HTERT RPE-1 (cell line): Measurements from ENCODE around the gene TBRG4.
"Not testable (repeated sequence)": the region's sequence is repeated elsewhere in the genome, so short reads cannot be mapped to it uniquely, and the experiment has no call there.

Experiments
- in situ Hi-C: fragments of 300-500 bp; cut with MboI; formaldehyde crosslinking; loops from 4 replicates; pipeline ENCODE4 v1.14.3; 2020; ENCODE audit warnings: low sequenced_read_pairs

TBRG4 gene

DNA sequence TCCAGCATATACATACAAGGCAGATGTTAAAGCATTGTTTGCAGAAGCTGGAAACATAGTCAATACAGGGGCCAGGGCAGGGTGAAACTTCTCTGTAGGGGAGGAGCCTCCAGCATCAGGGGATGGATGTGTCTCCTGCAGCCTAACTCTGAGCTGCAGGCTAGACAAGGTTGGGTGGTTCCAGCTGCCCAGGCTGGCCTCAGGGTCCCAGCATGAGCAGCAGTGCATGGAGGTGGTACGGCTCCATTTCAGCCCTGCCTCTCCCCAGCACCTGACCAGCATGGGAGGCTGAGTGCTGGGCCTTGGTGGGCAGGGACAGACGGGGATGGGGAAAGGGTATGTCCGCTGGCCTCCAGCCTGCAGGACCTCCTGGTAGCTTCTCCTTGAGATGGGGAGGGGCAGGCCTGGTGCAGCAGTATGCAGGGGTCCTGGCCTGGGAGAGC, 7.4 kb upstream of the TBRG4 start:
- in situ Hi-C loops: no loop called here

DNA sequence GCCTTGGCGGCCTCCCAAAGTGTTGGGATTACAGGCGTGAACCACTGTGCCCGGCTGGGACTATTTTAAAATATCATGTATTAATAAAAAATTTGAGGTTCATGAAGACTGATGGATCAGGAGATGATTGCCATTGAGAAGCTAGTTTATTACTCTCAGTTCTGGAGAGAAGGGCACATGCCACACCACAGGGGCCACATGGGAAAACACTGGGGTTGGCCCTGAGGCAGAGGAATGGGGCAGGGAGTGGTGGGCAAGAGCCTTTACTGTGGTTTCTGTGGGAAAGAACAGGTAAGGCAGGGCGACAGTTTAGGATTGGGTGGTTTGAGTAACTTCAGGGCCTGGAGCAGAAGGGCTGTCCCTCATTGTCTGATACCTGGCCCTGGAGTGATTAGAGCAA, 6.8 kb upstream of the TBRG4 start:
- in situ Hi-C loops: no loop called here

DNA sequence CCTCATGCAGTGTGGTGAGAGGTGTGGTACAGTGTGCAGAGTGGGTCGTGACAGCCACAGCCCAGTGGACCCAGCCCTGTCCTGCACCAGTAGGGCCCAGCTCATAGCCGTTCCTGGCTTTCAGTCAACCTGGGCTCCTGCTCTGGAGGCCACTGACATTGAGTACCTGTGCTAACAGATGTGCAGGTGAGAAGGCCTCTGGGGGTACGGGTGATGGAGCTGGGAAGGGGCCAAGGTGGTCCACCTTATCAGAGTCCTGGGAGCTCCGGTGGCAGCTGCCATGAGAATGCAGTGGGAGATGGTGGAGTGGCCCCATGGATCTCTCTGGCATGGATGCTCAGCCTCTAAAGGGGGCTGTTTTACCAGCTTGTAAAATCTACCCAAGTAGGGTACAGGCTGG, 6.1 kb upstream of the TBRG4 start:
- in situ Hi-C loops: no loop called here

DNA sequence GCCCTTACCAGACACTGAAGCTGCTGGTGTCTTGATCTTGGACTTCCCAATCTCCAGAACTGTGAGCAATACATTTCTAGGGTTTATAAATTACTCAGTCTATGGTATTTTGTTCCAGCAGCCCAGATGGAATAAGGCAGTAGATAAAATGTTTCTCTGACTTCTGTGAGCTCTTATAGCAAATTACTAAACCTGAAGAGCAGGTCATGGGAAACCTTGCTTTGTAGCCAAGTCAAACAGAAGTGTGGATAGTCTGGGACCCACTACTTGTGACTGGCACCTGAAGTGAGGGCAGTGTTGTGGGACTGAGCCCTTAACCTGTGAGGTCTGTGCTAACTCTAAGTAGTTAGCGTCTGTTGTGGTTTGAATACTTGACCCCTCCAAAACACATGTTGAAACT, 4.6 kb upstream of the TBRG4 start:
- in situ Hi-C loops: no loop called here

DNA sequence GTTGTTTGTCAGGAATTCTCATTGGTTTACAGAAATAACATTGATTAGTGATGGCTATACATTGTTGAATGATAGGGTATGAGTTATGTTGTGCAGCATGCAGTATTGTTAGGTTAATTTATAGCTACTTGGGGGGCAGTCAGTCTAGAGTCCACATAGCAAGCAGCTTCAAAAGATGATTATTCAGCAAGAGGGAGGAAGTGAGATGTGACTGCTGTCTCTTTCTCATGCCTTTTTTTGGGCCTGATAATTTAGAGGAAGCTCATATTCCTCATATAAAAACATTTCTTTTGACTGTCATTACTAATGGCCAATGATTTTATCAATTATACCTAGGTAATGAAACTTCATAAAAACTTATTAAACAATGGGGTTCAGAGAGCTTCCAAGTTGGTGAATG, 3.4 kb upstream of the TBRG4 start:
- in situ Hi-C loops: no loop called here

DNA sequence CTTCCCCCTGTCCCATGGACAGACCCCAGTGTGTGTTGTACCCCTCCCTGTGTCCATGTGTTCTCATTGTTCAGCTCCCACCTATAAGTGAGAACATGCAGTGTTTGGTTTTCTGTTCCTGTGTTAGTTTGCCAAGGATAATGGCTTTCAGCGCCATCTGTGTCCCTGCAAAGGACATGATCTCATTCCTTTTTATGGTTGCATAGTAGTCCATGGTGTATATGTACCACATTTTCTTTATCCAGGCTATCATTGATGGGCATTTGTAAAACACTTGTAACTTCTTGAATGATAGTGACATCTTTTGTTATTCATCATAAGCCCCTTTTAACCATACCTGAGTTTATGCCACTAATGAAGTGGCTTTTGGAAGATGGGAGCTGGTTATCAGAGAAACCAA, 2.8 kb upstream of the TBRG4 start:
- in situ Hi-C loops: not testable (repeated sequence)

DNA sequence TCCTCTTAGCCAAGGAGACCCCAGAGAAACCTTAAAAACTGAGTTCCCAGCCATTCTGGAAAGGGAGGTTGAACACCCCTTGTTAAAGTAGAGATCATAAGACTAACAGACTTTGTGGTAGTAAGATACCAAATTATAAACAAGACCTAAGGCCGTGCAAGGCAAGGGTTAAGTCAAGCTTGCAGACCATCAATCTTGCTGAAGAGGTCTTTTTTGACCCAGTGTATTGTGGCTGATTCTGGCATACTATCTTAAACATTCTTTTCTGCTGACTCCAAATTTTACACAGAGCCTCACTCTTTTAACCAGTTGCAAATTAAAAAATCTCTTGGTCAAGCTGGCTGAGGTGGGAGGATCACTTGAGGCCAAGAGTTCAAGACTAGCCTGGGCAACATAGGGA, 1.2 kb upstream of the TBRG4 start:
- in situ Hi-C loops: no loop called here

DNA sequence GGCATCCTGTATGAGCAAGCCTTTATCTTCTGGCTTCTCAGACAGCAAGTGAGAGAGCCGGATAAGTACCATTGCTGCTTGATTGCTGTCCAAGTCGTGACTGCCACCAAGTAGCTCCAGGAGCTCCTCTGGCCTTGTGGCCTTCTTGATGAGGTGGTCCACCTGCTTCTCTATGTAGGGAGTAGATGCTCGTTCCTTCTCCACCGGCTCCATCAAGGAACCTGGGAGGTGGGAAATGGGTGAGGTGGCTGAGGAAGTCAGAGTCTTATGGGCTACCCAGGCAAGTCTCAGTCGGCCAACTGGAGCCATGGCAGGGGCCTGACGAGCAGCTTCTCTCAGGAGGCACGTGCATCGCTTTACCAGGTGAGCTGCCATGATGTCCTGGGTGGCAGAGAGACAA, 2.6 kb downstream of the TBRG4 start:
- in situ Hi-C loops: no loop called here

DNA sequence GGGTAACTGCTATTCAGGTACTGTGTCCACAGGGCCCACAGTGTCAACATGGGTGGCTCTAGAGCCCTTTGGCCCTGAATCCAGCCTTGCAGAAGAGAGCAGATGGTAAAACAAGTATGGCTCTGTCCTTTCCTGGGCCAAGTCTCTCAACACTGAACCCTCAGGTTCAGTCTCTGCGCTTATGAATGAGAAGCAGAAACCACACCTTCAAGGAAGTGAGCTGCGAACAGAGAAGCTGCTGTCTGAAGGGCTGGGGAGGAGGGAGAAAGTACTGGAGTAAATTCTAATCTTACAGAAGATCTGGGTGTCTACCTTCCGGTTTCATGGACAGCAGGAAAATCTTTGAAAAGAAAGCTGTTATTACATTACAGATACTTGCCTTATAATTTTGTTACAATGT, 4.1 kb downstream of the TBRG4 start:
- in situ Hi-C loops: no loop called here

DNA sequence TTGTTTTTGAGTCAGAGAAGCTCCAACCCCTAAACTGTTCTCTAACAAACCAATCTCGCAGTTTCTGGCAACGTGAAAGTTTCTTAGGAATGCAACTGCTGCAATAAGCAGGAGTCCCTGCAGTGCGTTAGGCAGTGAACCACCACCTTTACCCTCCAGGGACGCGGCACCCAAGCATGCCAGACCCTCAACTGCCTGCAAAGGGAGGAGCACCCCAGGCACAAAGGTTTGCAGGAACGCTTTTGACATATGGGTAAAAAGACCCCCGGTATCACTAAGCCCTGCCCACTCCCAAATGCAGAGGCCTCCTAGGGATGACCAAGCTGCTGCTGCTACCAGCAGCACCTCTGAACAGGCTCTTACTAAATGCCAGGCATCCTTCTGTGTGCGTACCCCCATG, 4.7 kb downstream of the TBRG4 start:
- in situ Hi-C loops: no loop called here

DNA sequence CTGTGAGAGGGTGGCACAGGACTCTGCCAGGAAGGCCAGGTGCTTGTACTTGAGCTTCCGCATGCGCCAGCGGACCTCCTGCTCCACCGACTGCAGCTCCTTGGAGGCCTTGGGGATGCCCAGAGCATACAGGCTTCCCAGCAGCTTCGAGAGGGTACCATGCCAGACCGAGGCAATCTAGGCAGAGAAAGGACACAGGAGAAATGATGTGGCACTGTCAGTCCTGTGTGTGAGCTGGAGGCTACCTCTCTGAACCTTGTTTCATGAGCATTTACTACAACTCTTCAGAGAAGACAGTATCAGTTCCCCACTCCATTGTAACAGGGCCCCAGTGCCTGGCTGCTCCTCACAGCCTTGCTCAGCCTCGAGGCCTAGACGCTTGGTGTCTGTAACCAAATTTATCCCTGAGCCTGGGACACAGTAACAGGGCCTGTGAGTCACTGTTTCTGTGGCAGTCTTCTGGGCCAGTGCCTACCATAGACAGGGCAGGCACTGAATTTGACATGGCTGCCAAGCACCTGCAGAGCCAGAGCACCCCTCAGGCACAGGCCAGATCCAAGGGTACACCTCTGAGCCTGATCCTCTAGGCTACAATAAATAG, 5.8 kb downstream of the TBRG4 start:
- in situ Hi-C loops: no loop called here

DNA sequence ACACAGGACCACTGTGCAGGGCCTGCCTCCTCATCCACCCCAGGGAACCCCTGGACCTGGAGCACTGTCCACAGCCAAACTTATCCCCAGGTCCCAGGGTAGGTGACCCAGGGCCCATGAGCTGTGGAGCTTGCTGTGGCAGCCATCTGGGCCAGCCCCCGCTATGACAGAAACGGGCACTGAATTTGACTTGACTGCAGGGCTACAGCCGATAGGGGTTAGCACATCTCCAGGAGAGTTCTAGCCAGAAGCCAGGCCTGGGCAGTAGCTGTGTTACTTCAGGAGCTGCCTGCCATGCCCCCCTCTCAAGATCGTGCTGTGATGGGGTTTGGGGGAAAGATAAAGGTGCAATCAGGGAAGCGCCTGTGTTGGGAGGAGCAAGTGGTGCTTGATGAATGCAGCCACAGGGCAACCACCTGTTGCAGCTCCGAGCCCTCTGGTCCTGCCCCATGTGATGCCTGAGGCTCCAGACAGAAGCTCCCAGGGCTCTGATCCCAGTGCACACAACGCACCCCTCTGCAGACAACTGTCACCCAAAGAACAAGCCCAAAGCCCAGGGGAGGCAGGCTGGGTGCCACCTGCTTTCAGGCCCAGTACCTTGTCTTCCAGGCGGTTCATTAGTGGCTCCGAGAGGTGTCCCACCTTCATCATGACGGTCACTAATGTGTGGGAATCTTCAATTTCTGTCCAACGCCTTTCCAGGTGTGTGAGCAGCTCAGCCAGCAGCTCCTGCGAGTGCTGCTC, 6.5 kb downstream of the TBRG4 start:
- in situ Hi-C loops: no loop called here

DNA sequence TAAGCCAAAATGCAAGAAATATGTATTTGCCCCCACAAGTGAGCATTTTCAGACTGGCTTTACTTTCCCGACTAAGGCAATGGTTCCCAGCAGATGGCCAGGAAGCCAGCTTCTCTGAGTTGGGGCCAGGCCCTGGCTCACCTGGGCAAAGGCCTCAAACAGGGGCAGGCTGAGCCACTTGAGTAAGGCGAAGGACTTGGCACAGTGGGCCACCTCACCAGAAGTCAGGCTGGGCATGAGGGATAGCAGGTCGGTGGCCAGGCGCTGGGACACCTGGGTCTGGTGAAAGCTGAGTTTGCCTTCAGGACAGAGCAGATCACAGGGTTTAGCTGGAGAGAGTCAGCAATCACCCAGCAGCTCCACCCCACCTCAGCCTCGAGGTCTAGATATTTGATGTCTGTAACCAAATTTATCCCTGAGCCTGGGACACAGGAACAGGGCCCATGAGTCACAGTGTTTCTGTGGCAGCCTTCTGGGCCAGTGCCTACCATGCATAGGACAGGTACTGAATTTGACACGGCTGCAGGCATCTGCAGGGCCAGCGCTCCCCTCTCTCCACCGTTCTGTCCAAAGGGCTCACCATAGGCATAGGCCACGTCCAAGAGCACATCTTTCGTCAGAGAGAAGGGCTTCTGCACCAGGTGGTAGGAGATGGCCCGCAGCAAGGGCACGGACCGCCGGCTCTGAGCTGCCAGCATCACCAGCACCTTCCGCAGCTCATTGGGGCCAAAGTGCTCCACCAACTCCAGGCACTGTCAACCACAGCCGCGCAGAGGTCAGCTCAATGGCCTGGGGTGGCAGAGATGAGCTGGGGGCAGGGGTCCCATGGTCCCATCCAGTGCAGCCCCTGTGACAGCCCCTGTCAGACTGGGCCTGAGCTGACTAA, 7.3 kb downstream of the TBRG4 start:
- in situ Hi-C loops: no loop called here

DNA sequence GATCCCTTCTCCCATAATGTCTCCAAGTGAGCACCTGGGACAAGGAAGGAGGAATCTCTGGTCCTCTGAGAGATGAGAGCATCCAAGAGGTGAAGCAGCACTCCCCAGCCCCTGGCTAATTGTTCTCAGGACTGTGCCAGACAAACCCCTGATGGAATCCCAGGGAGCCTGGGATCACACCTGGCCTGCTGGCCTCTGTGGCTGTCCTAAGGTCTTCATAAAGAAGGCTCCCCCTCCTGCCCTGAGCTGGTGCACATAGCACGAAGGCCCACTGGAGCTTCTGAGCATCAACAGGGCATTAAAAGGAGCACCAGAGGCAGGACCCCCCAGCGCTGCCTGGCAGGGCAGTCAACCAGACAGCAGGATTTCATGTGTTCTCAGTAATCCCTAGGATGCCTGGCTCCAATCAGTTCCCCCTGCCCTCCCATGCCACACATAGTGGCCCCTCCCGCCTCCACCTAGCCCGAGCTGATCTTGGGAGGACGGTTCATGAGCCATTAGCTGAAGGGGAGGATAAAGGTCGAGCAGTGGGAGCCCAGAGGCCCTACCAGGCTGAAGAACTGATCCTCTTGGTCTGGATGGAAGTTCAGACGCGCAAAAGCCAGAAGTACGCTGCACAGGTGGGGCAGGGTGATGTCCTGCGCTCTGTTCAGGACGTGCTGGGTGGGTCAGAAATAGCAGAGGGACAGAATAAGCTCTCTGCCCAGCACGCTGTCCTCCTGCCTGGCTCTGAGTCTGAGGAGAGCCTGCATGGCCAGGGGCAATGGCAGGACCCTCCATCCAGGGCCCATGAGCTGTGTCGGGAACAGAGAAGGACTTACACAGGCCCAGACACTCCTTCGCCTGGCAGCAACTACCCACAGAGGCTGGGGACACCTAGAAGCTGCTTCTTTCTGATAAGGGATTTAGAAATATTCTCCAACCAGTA, 8.4 kb downstream of the TBRG4 start:
- in situ Hi-C loops: no loop called here

DNA sequence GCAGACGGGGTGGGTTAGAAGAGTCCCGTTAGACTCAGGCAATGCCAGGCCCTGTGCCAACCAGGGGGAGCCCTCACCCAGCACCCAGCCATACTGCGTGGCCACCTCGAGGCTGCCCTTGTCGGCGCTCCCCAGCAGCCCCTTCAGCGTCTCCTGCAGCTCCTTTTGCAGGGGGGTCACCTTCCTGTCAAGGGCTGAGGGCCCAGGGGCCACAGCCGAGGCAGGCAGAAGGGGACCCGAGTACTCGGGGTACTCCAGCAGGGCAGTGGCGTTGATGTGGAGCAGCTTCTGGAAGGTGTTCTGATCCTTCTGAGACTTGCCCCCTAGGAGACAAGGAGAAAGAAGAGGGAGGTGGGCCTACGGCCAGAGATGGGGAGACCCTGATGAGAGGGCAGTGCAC, 9.7 kb downstream of the TBRG4 start:
- in situ Hi-C loops: no loop called here

DNA sequence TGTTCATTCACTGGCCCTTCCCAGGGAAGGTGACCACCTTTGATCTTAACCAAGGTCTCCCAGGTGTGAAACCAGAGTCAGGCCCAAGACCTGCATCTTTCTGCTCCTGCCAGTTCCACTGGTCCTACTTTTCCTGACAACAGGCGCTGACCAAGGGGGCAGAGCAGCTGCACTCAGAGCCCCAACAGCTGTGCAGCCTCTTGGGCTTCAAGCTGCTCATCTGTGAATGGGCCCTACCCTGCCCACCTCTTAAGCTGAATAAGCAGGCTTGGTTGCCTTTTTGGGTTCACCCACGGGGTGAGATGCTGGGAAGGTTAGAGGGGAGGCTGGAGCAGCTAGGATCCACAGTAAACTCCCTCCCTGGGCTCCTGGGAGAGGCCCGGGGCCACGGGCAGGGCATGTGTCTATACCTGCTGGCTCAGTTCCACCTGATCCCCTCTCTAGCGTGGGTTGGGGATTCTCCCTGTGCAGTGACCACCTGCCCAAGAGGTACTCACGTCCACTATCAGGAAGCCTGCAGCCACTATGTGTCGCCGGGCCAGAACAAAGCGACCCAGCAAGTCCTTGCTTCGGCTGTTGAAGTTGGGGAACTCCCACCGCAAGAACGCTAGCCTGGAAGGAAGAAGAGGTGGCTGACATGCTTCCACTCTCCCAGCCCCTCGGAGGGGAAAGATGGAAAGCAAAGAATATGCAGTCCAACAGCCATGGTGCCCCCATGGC, 10.6 kb downstream of the TBRG4 start:
- in situ Hi-C loops: no loop called here

DNA sequence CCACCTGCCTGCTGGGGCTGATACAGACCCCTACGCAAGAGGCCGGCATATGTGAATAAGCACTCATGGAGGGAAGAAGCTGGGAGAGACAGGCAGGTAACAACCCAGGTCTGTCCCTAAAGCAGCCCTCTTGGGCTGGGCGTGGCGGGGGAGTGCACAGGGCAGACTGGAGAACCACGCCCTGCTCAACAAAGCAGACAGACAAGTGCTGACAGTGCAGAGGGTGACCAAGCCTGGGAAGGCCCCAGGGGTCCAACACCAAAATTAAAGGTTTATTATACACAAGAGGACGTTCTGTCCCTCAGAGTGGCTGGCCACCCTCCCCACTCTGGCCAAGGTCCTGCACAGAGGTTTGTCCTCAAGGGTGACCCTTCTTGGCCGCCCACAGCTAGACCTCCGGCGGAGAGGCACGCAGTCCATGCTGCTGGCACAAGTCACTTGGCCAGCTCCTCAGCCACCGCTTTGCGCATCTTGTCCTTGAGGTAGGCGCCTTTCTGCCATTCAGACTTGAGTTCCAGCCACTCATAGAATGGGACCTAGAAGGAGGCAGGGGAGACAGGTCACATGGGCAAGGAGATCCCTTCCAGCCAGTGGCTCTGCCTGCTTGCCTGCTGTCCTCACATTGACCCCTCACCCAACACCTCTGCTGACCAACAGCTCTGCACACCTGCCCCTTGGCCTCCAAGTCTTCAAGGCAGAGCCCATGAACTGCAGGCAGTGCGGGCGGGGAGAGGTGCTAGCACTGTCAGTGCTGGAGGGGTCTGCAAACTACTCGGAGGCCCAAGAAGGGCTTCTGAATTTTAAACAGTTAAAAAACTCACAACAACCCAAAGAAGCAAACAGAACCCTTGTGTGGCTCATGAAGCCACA, 11.4 kb downstream of the TBRG4 start:
- in situ Hi-C loops: no loop called here

DNA sequence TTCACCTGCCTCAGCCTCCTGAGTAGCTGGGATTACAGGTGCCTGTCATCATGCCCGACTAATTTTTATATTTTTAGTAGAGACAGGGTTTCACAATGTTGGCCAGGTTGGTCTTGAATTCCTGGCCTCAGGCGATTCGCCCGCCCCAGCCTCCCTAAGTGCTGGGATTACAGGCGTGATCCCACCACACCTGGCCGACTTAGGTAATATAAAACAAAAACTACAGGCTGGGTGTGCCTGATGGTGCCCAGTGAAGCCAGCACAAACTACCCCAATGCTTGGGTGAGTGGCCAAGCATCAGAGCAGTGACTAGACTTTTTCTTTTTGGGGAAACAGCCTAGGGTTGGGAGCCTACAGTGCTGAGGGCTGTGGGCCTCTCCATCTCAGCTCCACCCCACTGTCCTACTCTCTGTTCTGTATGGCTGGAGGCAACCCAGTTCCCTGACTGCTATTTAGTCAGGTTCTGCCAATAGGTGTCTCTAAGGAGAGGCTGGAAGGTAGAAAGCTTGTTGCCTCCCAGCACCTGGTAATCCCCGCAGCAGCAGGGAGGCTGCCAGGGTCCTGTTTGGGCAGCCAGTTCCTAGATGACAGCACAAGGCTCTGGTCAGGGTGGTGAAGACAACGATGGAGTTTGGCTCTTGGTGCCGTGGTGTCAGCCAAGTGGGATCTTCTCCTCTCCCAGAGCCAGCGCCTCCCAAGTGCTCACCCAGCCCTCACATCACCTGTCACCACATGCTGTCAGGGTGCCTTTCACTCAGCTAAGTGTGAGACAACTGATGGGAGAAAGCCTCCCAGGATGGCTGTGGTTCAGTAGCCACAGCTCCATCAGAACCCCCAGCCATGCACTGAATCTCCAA, 12.3 kb downstream of the TBRG4 start:
- in situ Hi-C loops: no loop called here

DNA sequence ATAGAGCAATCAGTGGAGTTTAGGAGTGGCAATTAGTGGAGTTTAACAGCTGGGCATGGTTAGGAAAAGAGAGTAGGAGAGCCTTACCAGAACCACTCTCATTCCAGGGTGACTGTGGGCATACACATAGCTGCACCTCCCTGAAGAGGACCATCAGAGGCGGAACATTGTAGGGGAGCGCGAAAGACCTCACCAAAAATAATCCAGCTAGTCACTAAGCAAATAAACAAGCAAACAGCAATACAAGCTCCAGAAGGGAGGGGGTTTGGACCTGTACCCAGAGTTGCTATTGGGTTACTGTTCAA, 18.6 kb downstream of the TBRG4 start:
- in situ Hi-C loops: no loop called here
